Measurements from ENCODE around the gene AFMID. TPM values are rescaled to one million over a fixed set of nuclear protein-coding genes. Genes with fewer than 3 reads are reported as not detected.
A peak's percentile ranks its signal among the peaks of the same experiment; 100 is the strongest.

The AFMID gene
- total RNA-seq, 4 donors from 2014 or later, result 33.7 to 82.4 (median 60.4) TPM

DNA sequence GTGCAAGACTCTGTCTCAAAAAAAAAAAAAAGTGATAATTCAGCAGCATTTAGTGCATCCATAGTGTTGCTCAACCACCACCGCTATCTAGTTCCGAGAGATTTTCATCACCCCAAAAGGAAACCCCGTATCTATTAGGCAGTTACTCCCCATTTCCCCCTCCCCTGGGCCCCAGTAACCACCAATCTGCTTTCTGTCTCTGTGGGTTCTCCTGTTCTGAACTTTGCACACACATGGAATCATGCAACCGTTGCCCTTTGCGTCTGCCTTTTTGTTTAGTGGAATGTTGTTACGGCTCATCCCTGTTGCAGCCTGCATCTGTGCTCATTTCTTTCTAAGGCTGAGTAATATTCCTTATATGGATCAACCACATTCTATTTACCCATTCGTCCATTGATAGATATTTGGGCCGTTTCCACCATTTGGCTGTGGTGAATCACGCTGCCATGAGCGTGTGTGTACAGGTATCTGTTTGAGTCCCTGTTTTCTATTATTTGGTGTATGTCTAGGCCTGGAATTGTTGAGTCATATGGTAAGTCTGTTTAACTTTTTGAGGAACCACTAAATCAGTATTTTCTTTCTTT lies 27.5 kb upstream of the AFMID start:
- 61 to 66% methylated on average over 5 to 10 of the region's 10 CpGs for WGBS, 2 donors (ENCODE audit: low coverage in 1 of 2)
- H3K4me1 ChIP-seq, result peaks cover 0 to 13% (median 7%) of the 10 kb centered on the region in 4 donors
- in situ Hi-C loops (cut with MboI; ENCODE audit: low pct_ligation_motif_present in 1 of 4, low pct_unique_long_range_greater_than_20kb in 1 of 4, low sequenced_read_pairs in 3 of 4), result no loop called here
- no peaks in the 10 kb centered on the region for H3K27me3 ChIP-seq
- H3K36me3 ChIP-seq, result no peaks in the 10 kb centered on the region
- no peak for DNase-seq
- H3K27ac ChIP-seq, result no peak overlapping the region
- no peaks in the 10 kb centered on the region for H3K9me3 ChIP-seq
- no peak for TF ChIP-seq POLR2A (IDR thresholded peaks at IDR 0.05)
- TF ChIP-seq POLR2AphosphoS5 (IDR thresholded peaks at IDR 0.05), result no peak
- TF ChIP-seq EP300 (IDR thresholded peaks at IDR 0.05; ENCODE audit: low read depth), result no peak
- TF ChIP-seq CTCF (IDR thresholded peaks at IDR 0.05), result no peak
- intact Hi-C loops (cut with DNase I; ENCODE audit: low total_unique reads), result no loop called here
- H3K4me3 ChIP-seq, result no peak overlapping the region

GRCh38 chr17:78163881-78164747 lies 23.0 kb upstream of the AFMID start:
- Histone ChIP-seq H3K4me1 (peaks cover 0 to 18% (median 8%) of the 10 kb centered on the region in 4 donors), H3K4me3 (no peak overlapping the region), H3K36me3 (no peaks in the 10 kb centered on the region), H3K27ac (no peak overlapping the region), H3K27me3 (no peaks in the 10 kb centered on the region), H3K9me3 (no peaks in the 10 kb centered on the region)
- 69% methylated on average over 18 of the region's 22 CpGs; no CpG with 5 or more reads in 1 of the 2 donors for WGBS, 2 donors (ENCODE audit: low coverage in 1 of 2)
- intact Hi-C loops (cut with DNase I; ENCODE audit: low total_unique reads) (no loop called here), in situ Hi-C loops (cut with MboI; ENCODE audit: low pct_ligation_motif_present in 1 of 4, low pct_unique_long_range_greater_than_20kb in 1 of 4, low sequenced_read_pairs in 3 of 4) (no loop called here)
- no peak for TF ChIP-seq EP300 (IDR thresholded peaks at IDR 0.05; ENCODE audit: low read depth)
- no peak for TF ChIP-seq CTCF (IDR thresholded peaks at IDR 0.05)
- no peak for TF ChIP-seq POLR2AphosphoS5 (IDR thresholded peaks at IDR 0.05)
- no peak for TF ChIP-seq POLR2A (IDR thresholded peaks at IDR 0.05)
- peak; percentile 8 for DNase-seq

GRCh38 chr17:78164748-78165607 lies 22.2 kb upstream of the AFMID start:
- 94% methylated on average over 13 of the region's 16 CpGs; no CpG with 5 or more reads in 1 of the 2 donors for WGBS, 2 donors (ENCODE audit: low coverage in 1 of 2)
- in situ Hi-C loops (cut with MboI; ENCODE audit: low pct_ligation_motif_present in 1 of 4, low pct_unique_long_range_greater_than_20kb in 1 of 4, low sequenced_read_pairs in 3 of 4) (no loop called here), intact Hi-C loops (cut with DNase I; ENCODE audit: low total_unique reads) (no loop called here)
- Histone ChIP-seq H3K27ac (no peak overlapping the region), H3K4me1 (peaks cover 7 to 22% (median 15%) of the 10 kb centered on the region in 4 donors), H3K4me3 (no peak overlapping the region), H3K36me3 (no peaks in the 10 kb centered on the region), H3K9me3 (no peaks in the 10 kb centered on the region), H3K27me3 (no peaks in the 10 kb centered on the region)
- no peak for DNase-seq
- TF ChIP-seq POLR2A (IDR thresholded peaks at IDR 0.05), result no peak
- TF ChIP-seq CTCF (IDR thresholded peaks at IDR 0.05), result no peak
- no peak for TF ChIP-seq EP300 (IDR thresholded peaks at IDR 0.05; ENCODE audit: low read depth)
- TF ChIP-seq POLR2AphosphoS5 (IDR thresholded peaks at IDR 0.05), result no peak

GRCh38 chr17:78166416-78166815 lies 20.7 kb upstream of the AFMID start:
- WGBS, 2 donors (ENCODE audit: low coverage in 1 of 2), result 48% methylated on average over 6 of the region's 6 CpGs; no CpG with 5 or more reads in 1 of the 2 donors
- Histone ChIP-seq H3K27ac (peak overlapping the region in 1 of 4 donors; percentile 95), H3K4me1 (peaks cover 14 to 37% (median 25%) of the 10 kb centered on the region in 4 donors), H3K27me3 (no peaks in the 10 kb centered on the region), H3K4me3 (no peak overlapping the region), H3K36me3 (no peaks in the 10 kb centered on the region), H3K9me3 (no peaks in the 10 kb centered on the region)
- intact Hi-C loops (cut with DNase I; ENCODE audit: low total_unique reads), result no loop called here
- no peak for DNase-seq
- TF ChIP-seq POLR2AphosphoS5 (IDR thresholded peaks at IDR 0.05), result no peak
- no peak for TF ChIP-seq EP300 (IDR thresholded peaks at IDR 0.05; ENCODE audit: low read depth)
- no peak for TF ChIP-seq CTCF (IDR thresholded peaks at IDR 0.05)
- TF ChIP-seq POLR2A (IDR thresholded peaks at IDR 0.05), result no peak
- in situ Hi-C loops (cut with MboI; ENCODE audit: low pct_ligation_motif_present in 1 of 4, low pct_unique_long_range_greater_than_20kb in 1 of 4, low sequenced_read_pairs in 3 of 4), result no loop called here
